Spinal cord (tissue), 10 donors: Measurements from ENCODE around the gene TSPYL2. TPM values are rescaled to one million over a fixed set of nuclear protein-coding genes. Genes with fewer than 3 reads are reported as not detected.
A peak's percentile ranks its signal among the peaks of the same experiment; 100 is the strongest.

Experiments
- DNase-seq, 6 donors: peaks; one replicate each; pipeline versions ENCODE4 v3.0.0 to v3.0.0-alpha.2; 2013 to 2015; ENCODE audit warnings: low spot score in 6 of 6, low read depth in 4 of 6
- H3K27ac ChIP-seq: one replicate; pipeline ENCODE4 v1.5.1; 2013; ENCODE audit warnings: low read depth, low read length, control low read depth
- H3K27me3 ChIP-seq: one replicate; pipeline ENCODE4 v1.6.1; 2013; ENCODE audit warnings: low read length; ENCODE audit not compliant: control insufficient read depth, insufficient read depth
- H3K36me3 ChIP-seq: one replicate; pipeline ENCODE4 v1.6.1; 2013; ENCODE audit warnings: low read length; ENCODE audit not compliant: control insufficient read depth, insufficient read depth
- H3K4me1 ChIP-seq: one replicate; pipeline ENCODE4 v1.6.1; 2013; ENCODE audit warnings: low read length; ENCODE audit not compliant: control insufficient read depth, insufficient read depth
- H3K4me3 ChIP-seq: one replicate; pipeline ENCODE4 v1.5.1; 2013; ENCODE audit warnings: low read depth, low read length, control low read depth
- H3K9me3 ChIP-seq: one replicate; pipeline ENCODE4 v1.6.1; 2013; ENCODE audit warnings: low read length; ENCODE audit not compliant: control insufficient read depth, insufficient read depth
- WGBS: methylation state at CpG from one replicate; pipeline ENCODE4 v1.1.5; 2013; ENCODE audit warnings: missing lambda C conversion rate; ENCODE audit not compliant: insufficient coverage; 5-methylcytosine and 5-hydroxymethylcytosine counted together
- long read RNA-seq, 4 donors: transcript quantifications; one replicate each; lab custom pipeline, GENCODE V29; 2026
- polyA plus RNA-seq, 2 donors: library from polyadenylated mRNA; unstranded; fragments of 120-200 nt; gene quantifications; one replicate each; pipeline ENCODE4 v1.2.1, GENCODE V29; 2013; ENCODE audit not compliant: insufficient read length in 2 of 2
- total RNA-seq, 2 donors: library from RNA; depleted of rRNA in 1 of 2; stranded (reverse); fragments of 120-200 nt in 1 of 2; fragments of >200 nt in 1 of 2; gene quantifications; one replicate each; pipeline versions ENCODE4 v1.2.3 to v1.2.4, GENCODE V29; 2013 to 2014
- donor health status: healthy.

The TSPYL2 gene
- total RNA-seq (10 to 100 TPM; 32.2 to 32.4 TPM), polyA plus RNA-seq (10 to 100 TPM; 56.6 to 72.0 TPM)
- long read RNA-seq, donor 1, full-length matches to known transcripts = 10 of 10 reads
- long read RNA-seq, donor 1, partial matches to known transcripts = 0 of 10 reads
- long read RNA-seq, donor 1, other reads (novel, unspliced or antisense) = 0 of 10 reads
- long read RNA-seq, donor 2, partial matches to known transcripts = 6 of 9 reads
- long read RNA-seq, donor 2, other reads (novel, unspliced or antisense) = 0 of 9 reads
- long read RNA-seq, donor 3, full-length matches to known transcripts = 1 of 1 reads
- long read RNA-seq, donor 3, partial matches to known transcripts = 0 of 1 reads
- long read RNA-seq, donor 3, other reads (novel, unspliced or antisense) = 0 of 1 reads
- long read RNA-seq, donor 4, transcript TSPYL2-205 (6 exons, 966 nt) = major isoform, 5 of 14 reads
- long read RNA-seq, donor 4, partial matches to known transcripts = 6 of 14 reads
- long read RNA-seq, donor 4, other reads (novel, unspliced or antisense) = 0 of 14 reads

DNA sequence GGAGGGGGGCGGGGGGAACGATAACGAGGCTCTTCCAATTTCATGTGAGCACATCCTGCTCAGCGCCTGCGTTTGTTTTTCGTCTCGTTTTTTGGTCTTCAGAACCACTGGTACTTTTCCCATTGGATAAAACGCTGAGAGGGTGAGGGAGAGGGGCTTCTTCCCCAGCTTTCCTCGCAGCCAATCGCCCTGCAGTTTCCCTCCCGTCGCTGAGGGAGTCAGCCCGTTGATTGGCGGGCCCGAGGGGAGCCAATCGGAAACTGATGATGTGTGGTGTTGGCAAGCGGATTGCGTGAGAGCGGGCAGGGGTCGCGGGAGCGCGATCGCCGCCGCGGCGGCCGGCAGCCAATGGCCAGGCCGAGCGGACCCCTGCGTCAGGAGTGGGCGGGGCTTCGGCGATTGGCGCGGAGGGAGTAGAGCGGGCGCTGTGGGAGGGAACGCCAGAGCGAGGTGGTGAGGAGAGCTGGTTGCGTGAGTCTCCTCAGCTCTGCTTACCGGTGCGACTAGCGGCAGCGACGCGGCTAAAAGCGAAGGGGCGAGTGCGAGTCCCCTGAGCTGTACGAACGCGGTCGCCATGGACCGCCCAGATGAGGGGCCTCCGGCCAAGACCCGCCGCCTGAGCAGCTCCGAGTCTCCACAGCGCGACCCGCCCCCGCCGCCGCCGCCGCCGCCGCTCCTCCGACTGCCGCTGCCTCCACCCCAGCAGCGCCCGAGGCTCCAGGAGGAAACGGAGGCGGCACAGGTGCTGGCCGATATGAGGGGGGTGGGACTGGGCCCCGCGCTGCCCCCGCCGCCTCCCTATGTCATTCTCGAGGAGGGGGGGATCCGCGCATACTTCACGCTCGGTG, at the start of gene TSPYL2:
TSS of gene TSPYL2 (plus strand) at position 443 of the 848 bp plus-strand sequence. CDS start at position 575, 132 bp downstream.
- peak; percentile 80 to 99 (median 86) for DNase-seq
- H3K4me3 ChIP-seq = peak within 1 kb of the TSS; percentile 72
- peak within 1 kb of the TSS; percentile 76 for H3K27ac ChIP-seq
- peaks cover 22% of the 10 kb centered on the region for H3K36me3 ChIP-seq
- H3K9me3 ChIP-seq = no peaks in the 10 kb centered on the region
- 26% methylated on average over 86 of the region's 86 CpGs for WGBS
- H3K4me1 ChIP-seq = peaks cover 15% of the 10 kb centered on the region
- H3K27me3 ChIP-seq = peaks cover 19% of the 10 kb centered on the region

DNA sequence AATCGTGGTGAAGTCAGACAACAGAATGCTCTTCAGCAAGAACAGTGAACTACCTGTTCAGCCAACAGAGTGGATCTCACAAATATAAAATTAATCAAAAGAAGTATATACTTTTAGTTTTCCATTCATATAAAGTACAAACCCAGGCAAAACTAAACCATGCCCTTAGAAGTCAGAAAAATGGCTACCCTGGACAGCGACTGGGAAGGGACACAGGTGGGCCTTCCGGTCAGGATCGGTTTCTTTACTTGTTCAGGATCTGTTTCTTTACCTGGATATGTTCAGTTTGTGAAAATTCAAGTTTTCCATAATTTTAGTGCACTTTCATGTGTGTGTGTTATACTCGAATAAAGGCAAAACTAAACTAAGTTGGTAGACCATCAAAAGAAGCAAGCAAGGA, 46.0 kb upstream of the TSPYL2 start:
- no peaks in the 10 kb centered on the region for H3K36me3 ChIP-seq
- no peak for DNase-seq
- H3K9me3 ChIP-seq = no peaks in the 10 kb centered on the region
- H3K4me3 ChIP-seq = no peak overlapping the region
- WGBS = 67% methylated on average over 3 of the region's 5 CpGs
- H3K4me1 ChIP-seq = no peaks in the 10 kb centered on the region
- H3K27me3 ChIP-seq = peaks cover 26% of the 10 kb centered on the region
- H3K27ac ChIP-seq = no peak overlapping the region

DNA sequence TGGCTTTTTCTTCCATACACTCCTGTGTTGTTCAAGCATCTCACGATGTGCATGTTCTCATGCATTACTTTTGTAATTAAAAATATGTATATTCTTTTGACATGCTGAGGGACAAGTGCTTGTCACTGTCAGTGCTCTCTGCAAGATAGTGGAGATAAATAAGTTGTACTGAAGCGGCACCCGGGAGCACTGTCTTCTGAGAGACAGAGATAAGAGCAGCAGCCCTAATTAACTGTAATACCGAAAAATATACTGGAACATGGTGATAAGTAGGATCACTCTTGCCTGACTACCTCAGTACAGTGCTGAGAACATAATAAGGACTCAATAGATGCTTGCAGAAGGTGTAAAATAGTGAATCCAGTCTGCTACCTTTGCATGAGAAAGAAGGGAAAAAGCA, 42.9 kb upstream of the TSPYL2 start:
- WGBS = no CpG with 5 or more reads among the region's 4 CpGs
- no peak overlapping the region for H3K4me3 ChIP-seq
- H3K27me3 ChIP-seq = peaks cover 32% of the 10 kb centered on the region

GRCh38 chrX:53044995-53045394, 37.2 kb upstream of the TSPYL2 start:
- Histone ChIP-seq H3K36me3 (no peaks in the 10 kb centered on the region), H3K27me3 (peaks cover 33% of the 10 kb centered on the region), H3K4me3 (no peak overlapping the region), H3K4me1 (peaks cover 10% of the 10 kb centered on the region), H3K27ac (no peak overlapping the region), H3K9me3 (no peaks in the 10 kb centered on the region)
- 55% methylated on average over 3 of the region's 5 CpGs for WGBS
- DNase-seq = no peak

More for the DNA sequence above, 42.9 kb upstream of the TSPYL2 start:
- H3K4me1 ChIP-seq = no peaks in the 10 kb centered on the region
- no peaks in the 10 kb centered on the region for H3K36me3 ChIP-seq
- no peak overlapping the region for H3K27ac ChIP-seq
- no peaks in the 10 kb centered on the region for H3K9me3 ChIP-seq
- no peak for DNase-seq

DNA sequence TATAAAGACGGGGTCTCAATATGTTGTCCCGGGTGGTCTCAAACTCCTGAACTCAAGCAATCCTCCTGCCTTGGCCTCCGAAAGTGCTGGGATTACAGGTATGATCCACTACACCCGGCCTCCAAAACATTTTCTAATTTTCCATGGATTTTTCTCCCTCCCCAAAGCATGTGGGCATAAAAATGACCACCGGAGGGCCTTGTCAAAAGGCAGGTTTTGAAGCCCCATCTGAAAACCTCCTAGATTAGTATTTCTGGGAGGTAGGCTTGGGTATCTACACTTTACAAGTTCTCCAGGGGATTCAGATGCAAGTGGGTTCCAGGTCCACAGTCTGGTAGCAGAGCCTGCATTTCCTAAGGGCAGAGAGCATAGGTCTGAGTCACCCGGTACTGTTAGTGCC, 34.9 kb upstream of the TSPYL2 start:
- Histone ChIP-seq H3K9me3 (no peaks in the 10 kb centered on the region), H3K36me3 (no peaks in the 10 kb centered on the region), H3K4me3 (no peak overlapping the region), H3K27me3 (peaks cover 30% of the 10 kb centered on the region), H3K4me1 (peaks cover 25% of the 10 kb centered on the region), H3K27ac (no peak overlapping the region)
- no peak for DNase-seq
- 92% methylated on average over 4 of the region's 6 CpGs for WGBS

- peak; percentile 43 to 92 (median 66) for DNase-seq
- no peaks in the 10 kb centered on the region for H3K36me3 ChIP-seq
- peak within 1 kb of the TSS; percentile 65 for H3K27ac ChIP-seq
- WGBS = 41% methylated on average over 18 of the region's 38 CpGs
- H3K9me3 ChIP-seq = no peaks in the 10 kb centered on the region
- peaks cover 28% of the 10 kb centered on the region for H3K27me3 ChIP-seq
- peaks cover 25% of the 10 kb centered on the region for H3K4me1 ChIP-seq
- peak within 1 kb of the TSS; percentile 60 for H3K4me3 ChIP-seq
Measured at GRCh38 chrX:53048169-53049126, 33.7 kb upstream of the TSPYL2 start, which contains the start of gene GPR173. GPR173 (plus strand) TSS chrX:53048789; CDS start chrX:53076622, 27,833 bp downstream.

DNA sequence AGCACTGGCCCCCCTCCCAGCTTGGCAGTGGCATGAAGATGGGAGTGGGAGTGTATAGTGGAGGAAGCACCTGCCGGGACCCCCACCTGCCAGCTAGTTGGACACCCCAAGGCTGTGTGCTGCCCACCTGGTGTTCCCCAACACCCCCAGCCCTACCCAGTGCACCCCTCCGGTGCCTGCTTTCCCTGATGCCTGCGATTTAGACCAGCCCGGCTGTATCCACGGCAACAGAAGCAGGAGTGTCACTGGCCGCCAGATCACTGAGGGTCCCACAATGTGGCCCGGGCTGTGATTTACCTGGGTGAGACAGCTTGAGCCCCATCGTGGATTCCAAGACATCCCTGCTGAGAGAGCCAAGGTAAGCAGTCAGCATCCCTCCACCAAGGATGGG, 33.0 kb upstream of the TSPYL2 start:
- Histone ChIP-seq H3K36me3 (no peaks in the 10 kb centered on the region), H3K27me3 (peaks cover 24% of the 10 kb centered on the region), H3K4me1 (peaks cover 25% of the 10 kb centered on the region), H3K4me3 (peak overlapping the region; percentile 60), H3K27ac (no peak overlapping the region), H3K9me3 (no peaks in the 10 kb centered on the region)
- WGBS = 19% methylated on average over 7 of the region's 8 CpGs
- peak in 2 of 6 donors; percentile 12 to 18 for DNase-seq

GRCh38 chrX:53050841-53051240, 31.3 kb upstream of the TSPYL2 start:
- Histone ChIP-seq H3K27me3 (peaks cover 14% of the 10 kb centered on the region), H3K9me3 (no peaks in the 10 kb centered on the region), H3K27ac (no peak overlapping the region), H3K4me1 (peaks cover 25% of the 10 kb centered on the region), H3K36me3 (peaks cover 3% of the 10 kb centered on the region), H3K4me3 (no peak overlapping the region)
- peak in 1 of 6 donors; percentile 36 for DNase-seq
- 61% methylated on average over 6 of the region's 6 CpGs for WGBS
